GM12878 (cell line): ENCODE results near the gene KCNQ1. TPM values are rescaled to one million over a fixed set of nuclear protein-coding genes. Genes with fewer than 3 reads are reported as not detected.

Source experiments
- ATAC-seq: fragments of 200-7000 bp; cut with Tn5 transposase; 3 replicates; pipeline ENCODE4 v1.9.1; 2020; ENCODE audit warnings: mild to moderate bottlenecking, moderate library complexity
- BruUV-seq: library from RNA; stranded (reverse); fragments of 400-500 nt; replicated peaks from 2 replicates; lab custom pipeline; 2021; lab: Mats Ljungman, UMichigan
- CTCF ChIA-PET: fragments of 300-600 bp; sonication (Branson Sonifier 250); formaldehyde crosslinking; extraction: SDS; loops from one replicate; lab custom pipeline; 2021; ENCODE audit warnings: inconsistent platforms; lab: Yijun Ruan, JAX
- POLR2A ChIA-PET: fragments of 350-600 bp; formaldehyde crosslinking; extraction: SDS; loops from one replicate; lab custom pipeline; 2021; ENCODE audit warnings: inconsistent platforms; lab: Charles Lee
- RAD21 ChIA-PET: fragments of 300-600 bp; sonication (Branson Sonifier 250); formaldehyde crosslinking; loops from one replicate; lab custom pipeline; 2023; ENCODE audit warnings: antibody characterized with exemption; ENCODE audit not compliant: unreplicated experiment; lab: Charles Lee
- SMC1A ChIA-PET: fragments of 300-600 bp; sonication (Branson Sonifier 250); formaldehyde crosslinking; loops from one replicate; lab custom pipeline; 2023; ENCODE audit not compliant: unreplicated experiment, uncharacterized antibody; lab: Charles Lee
- DNase-seq: peaks from one replicate; pipeline ENCODE4 v3.0.0-alpha.2; 2011; ENCODE audit warnings: low read depth, low spot score
- FAIRE-seq: peaks from 3 replicates; lab custom pipeline; 2011; peaks lifted over from hg19 to GRCh38; lab: Jason Lieb, UNC
- H2AFZ ChIP-seq: 2 replicates; pipeline ENCODE4 v1.6.0; 2011; ENCODE audit warnings: low read depth, low read length, control low read depth; ENCODE audit not compliant: control insufficient read depth
- H3K27ac ChIP-seq: 2 replicates; pipeline ENCODE4 v1.5.1; 2011; ENCODE audit warnings: control low read depth; ENCODE audit not compliant: control insufficient read depth, insufficient read depth
- H3K27me3 ChIP-seq, 2 experiments: replicated peaks in 1 of 2; 2 replicates each; pipeline versions ENCODE4 v1.6.0 to v1.6.1; 2011; ENCODE audit warnings: low read length in 1 of 2; ENCODE audit not compliant: control insufficient read depth in 2 of 2, insufficient read depth in 2 of 2
- H3K36me3 ChIP-seq, 2 experiments: 2 replicates each; pipeline ENCODE4 v1.5.1; 2011; ENCODE audit warnings: low read length in 1 of 2; ENCODE audit not compliant: control insufficient read depth in 2 of 2, insufficient read depth in 2 of 2
- H3K4me1 ChIP-seq: 2 replicates; pipeline ENCODE4 v1.6.1; 2011; ENCODE audit warnings: mild to moderate bottlenecking, low read length, moderate library complexity, mixed read lengths; ENCODE audit not compliant: control insufficient read depth, insufficient read depth
- H3K4me2 ChIP-seq: 2 replicates; pipeline ENCODE4 v1.6.0; 2011; ENCODE audit warnings: control low read depth; ENCODE audit not compliant: control insufficient read depth, insufficient read depth
- H3K4me3 ChIP-seq: fragments of 200-600 bp; sonication (generic); 2 replicates; pipeline ENCODE4 v1.5.1; 2016
- H3K79me2 ChIP-seq: 2 replicates; pipeline ENCODE4 v1.6.0; 2011; ENCODE audit warnings: low read length; ENCODE audit not compliant: control insufficient read depth, insufficient read depth
- H3K9ac ChIP-seq: 2 replicates; pipeline ENCODE4 v1.8.0; 2011; ENCODE audit warnings: low read length, control low read depth, mixed read lengths; ENCODE audit not compliant: control insufficient read depth, insufficient read depth
- H3K9me3 ChIP-seq: replicated peaks from 3 replicates; pipeline ENCODE4 v1.5.1; 2011; ENCODE audit warnings: mild to moderate bottlenecking, low read length; ENCODE audit not compliant: control insufficient read depth, insufficient read depth
- H4K20me1 ChIP-seq: 2 replicates; pipeline ENCODE4 v1.6.0; 2011; ENCODE audit not compliant: control insufficient read depth, insufficient read depth
- PAX5 ChIP-seq: IDR thresholded peaks from 2 replicates; pipeline ENCODE4 v1.6.1; 2011; ENCODE audit warnings: low read depth, low read length, borderline replicate concordance
- WGBS: methylation state at CpG from one replicate; pipeline ENCODE4 v1.1.6; 2016; ENCODE audit warnings: low lambda C conversion rate; ENCODE audit not compliant: insufficient replicate concordance, insufficient coverage; ENCODE audit errors: missing lambda C conversion rate; 5-methylcytosine and 5-hydroxymethylcytosine counted together
- in situ Hi-C: fragments of 300-500 bp; cut with MboI; formaldehyde crosslinking; loops from 9 replicates; pipeline ENCODE4 v1.14.3; 2018; ENCODE audit warnings: mixed read lengths
- intact Hi-C: fragments of 100-400 bp; cut with micrococcal nuclease; formaldehyde crosslinking; loops from one replicate; pipeline ENCODE4 v1.14.2; 2022; ENCODE audit not compliant: unreplicated experiment
- polyA plus RNA-seq, 11 experiments: library from polyadenylated mRNA; depleted of rRNA in 4 of 11; unstranded in 6 of 11; stranded (reverse) in 5 of 11; fragments of >200 nt; fragmentation: Nextera tagmentation in 4 of 11; fragmentation: Illumina TruSeq in 1 of 11; extraction: Ambion mirVana in 4 of 11; extraction: Trizol in 1 of 11; gene quantifications; 1 replicate in 1 of 11; 2 replicates in 10 of 11; pipeline versions ENCODE4 v1.2.1 to v1.2.3, GENCODE V29; 2011 to 2016; ENCODE audit warnings: inconsistent platforms in 2 of 11, missing spikeins in 2 of 11, low read depth in 1 of 11
- total RNA-seq, 4 experiments: library from RNA; depleted of rRNA in 3 of 4; stranded (reverse); fragments of >200 nt in 3 of 4; fragmentation: Illumina TruSeq in 1 of 4; extraction: Trizol in 1 of 4; gene quantifications; 2 replicates each; pipeline versions ENCODE4 v1.2.1 to v1.2.3, GENCODE V29; 2013 to 2021
- TF ChIP-seq, protein P1 (sequence below): fragments of 450-650 bp; IDR thresholded peaks from 2 replicates; pipeline ENCODE4 v1.6.1; 2017; ENCODE audit warnings: mild to moderate bottlenecking, moderate library complexity

Gene KCNQ1
- total and polyA plus RNA-seq, 10 of the 15 experiments (the other 5 are each of a cell fraction or from before 2014, with no cell fraction given) = 0.03 to 0.15 (median 0.12) TPM; not detected in 7

DNA sequence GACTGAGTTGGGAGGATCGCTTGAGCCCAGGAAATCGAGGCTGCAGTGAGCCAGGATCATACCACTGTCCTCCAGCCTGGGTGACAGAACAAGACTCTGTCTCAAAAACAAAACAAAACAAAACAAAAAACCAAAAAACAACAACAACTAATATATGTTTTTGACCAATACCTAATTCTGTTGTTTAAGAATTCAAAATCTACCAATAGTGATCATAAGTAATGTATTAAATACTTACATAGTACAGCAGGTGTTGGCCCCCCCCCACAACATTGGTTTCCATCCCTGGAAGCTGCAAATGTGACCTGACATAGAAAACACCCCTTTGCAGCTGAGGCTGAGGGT is 74.7 kb downstream of the KCNQ1 start (continued):
- TF ChIP-seq, protein P1, sequence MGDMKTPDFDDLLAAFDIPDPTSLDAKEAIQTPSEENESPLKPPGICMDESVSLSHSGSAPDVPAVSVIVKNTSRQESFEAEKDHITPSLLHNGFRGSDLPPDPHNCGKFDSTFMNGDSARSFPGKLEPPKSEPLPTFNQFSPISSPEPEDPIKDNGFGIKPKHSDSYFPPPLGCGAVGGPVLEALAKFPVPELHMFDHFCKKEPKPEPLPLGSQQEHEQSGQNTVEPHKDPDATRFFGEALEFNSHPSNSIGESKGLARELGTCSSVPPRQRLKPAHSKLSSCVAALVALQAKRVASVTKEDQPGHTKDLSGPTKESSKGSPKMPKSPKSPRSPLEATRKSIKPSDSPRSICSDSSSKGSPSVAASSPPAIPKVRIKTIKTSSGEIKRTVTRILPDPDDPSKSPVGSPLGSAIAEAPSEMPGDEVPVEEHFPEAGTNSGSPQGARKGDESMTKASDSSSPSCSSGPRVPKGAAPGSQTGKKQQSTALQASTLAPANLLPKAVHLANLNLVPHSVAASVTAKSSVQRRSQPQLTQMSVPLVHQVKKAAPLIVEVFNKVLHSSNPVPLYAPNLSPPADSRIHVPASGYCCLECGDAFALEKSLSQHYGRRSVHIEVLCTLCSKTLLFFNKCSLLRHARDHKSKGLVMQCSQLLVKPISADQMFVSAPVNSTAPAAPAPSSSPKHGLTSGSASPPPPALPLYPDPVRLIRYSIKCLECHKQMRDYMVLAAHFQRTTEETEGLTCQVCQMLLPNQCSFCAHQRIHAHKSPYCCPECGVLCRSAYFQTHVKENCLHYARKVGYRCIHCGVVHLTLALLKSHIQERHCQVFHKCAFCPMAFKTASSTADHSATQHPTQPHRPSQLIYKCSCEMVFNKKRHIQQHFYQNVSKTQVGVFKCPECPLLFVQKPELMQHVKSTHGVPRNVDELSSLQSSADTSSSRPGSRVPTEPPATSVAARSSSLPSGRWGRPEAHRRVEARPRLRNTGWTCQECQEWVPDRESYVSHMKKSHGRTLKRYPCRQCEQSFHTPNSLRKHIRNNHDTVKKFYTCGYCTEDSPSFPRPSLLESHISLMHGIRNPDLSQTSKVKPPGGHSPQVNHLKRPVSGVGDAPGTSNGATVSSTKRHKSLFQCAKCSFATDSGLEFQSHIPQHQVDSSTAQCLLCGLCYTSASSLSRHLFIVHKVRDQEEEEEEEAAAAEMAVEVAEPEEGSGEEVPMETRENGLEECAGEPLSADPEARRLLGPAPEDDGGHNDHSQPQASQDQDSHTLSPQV = no peak
- TF ChIP-seq, all 136 proteins: peak for 0

- 46% methylated on average over 24 of the region's 24 CpGs for WGBS
- no peak for TF ChIP-seq PAX5
- H4K20me1 ChIP-seq = no peaks in the 10 kb centered on the region
- intact Hi-C loops (no loop called here), in situ Hi-C loops (loop anchor here (5.0 kb wide), 1 partner anchor 53 kb away; no protein-coding TSS in a partner anchor)
- H3K9ac ChIP-seq = no peak overlapping the region
- no peaks in the 10 kb centered on the region for H3K4me1 ChIP-seq
- ChIA-PET POLR2A (no interaction called here), RAD21 (no interaction called here), SMC1A (no interaction called here), CTCF (no interaction called here)
- no peak for ATAC-seq
- H3K9me3 ChIP-seq = no peaks in the 10 kb centered on the region
- H2AFZ ChIP-seq = no peak overlapping the region
- BruUV-seq = no TSS peak
- no peaks in the 10 kb centered on the region for H3K79me2 ChIP-seq
- no peaks in the 10 kb centered on the region for H3K27me3 ChIP-seq
- no peaks in the 10 kb centered on the region for H3K36me3 ChIP-seq
- no peak overlapping the region for H3K4me3 ChIP-seq
- H3K27ac ChIP-seq = no peak overlapping the region
- DNase-seq = no peak
- H3K4me2 ChIP-seq = no peak overlapping the region
- FAIRE-seq = no peak
Observed at GRCh38 chr11:2519862-2520735, 75.3 kb downstream of the KCNQ1 start.
